A549 (cell line): ENCODE results near the gene SLC2A8. TPM values are rescaled to one million over a fixed set of nuclear protein-coding genes. Genes with fewer than 3 reads are reported as not detected.
A peak's percentile ranks its signal among the peaks of the same experiment; 100 is the strongest.

Experiments used
- ATAC-seq, 2 experiments: fragments of 200-7000 bp in 1 of 2; fragments of >200 bp in 1 of 2; cut with Nextera tagmentation in 1 of 2; cut with Tn5 transposase in 1 of 2; 3 replicates each; pipeline versions ENCODE4 v1.8.0 to v1.9.1; 2018 to 2020; ENCODE audit warnings: mild to moderate bottlenecking in 1 of 2, moderate library complexity in 1 of 2
- CTCF ChIA-PET: fragments of 300-600 bp; sonication (Branson Sonifier 250); formaldehyde crosslinking; extraction: SDS; loops from one replicate; lab custom pipeline; 2021; ENCODE audit warnings: antibody characterized with exemption, inconsistent platforms; lab: Yijun Ruan, JAX
- POLR2A ChIA-PET: fragments of 350-600 bp; formaldehyde crosslinking; extraction: SDS; loops from one replicate; lab custom pipeline; 2021; ENCODE audit warnings: antibody characterized with exemption, inconsistent platforms; lab: Yijun Ruan, JAX
- DNase-seq, 2 experiments: peaks; one replicate each; pipeline versions ENCODE4 v3.0.0 to v3.0.0-alpha.2; 2011 to 2016; ENCODE audit warnings: low read depth in 1 of 2, low spot score in 1 of 2
- FAIRE-seq: peaks from 2 replicates; lab custom pipeline; 2011; peaks lifted over from hg19 to GRCh38; lab: Jason Lieb, UNC
- H3K27ac ChIP-seq, 2 experiments: fragments of >200 bp; sonication (Bioruptor Twin); formaldehyde crosslinking; 3 replicates each; pipeline ENCODE4 v1.5.1; 2016 to 2017
- H3K4me1 ChIP-seq: fragments of >200 bp; sonication (Bioruptor Twin); formaldehyde crosslinking; 3 replicates; pipeline ENCODE4 v1.6.1; 2016
- H3K4me2 ChIP-seq: fragments of >200 bp; sonication (Bioruptor Twin); formaldehyde crosslinking; 3 replicates; pipeline ENCODE4 v1.6.1; 2016
- H3K4me3 ChIP-seq: fragments of >200 bp; sonication (Bioruptor Twin); formaldehyde crosslinking; 3 replicates; pipeline ENCODE4 v1.5.1; 2016
- H3K9me3 ChIP-seq: fragments of >200 bp; sonication (Bioruptor Twin); formaldehyde crosslinking; 3 replicates; pipeline ENCODE4 v1.6.1; 2016
- CBX8 ChIP-seq: fragments of 200-600 bp; sonication (generic); IDR thresholded peaks from 2 replicates; pipeline ENCODE4 v1.6.1; 2016
- CEBPB ChIP-seq, 2 experiments: fragments of >200 bp in 1 of 2; sonication (Bioruptor Twin) in 1 of 2; formaldehyde crosslinking in 1 of 2; IDR thresholded peaks; 2 replicates each; pipeline ENCODE4 v1.6.1; 2012 to 2016
- KDM5A ChIP-seq: fragments of 200-600 bp; sonication (generic); IDR thresholded peaks from 2 replicates; pipeline ENCODE4 v1.6.1; 2016; ENCODE audit warnings: antibody characterized with exemption, mild to moderate bottlenecking
- MAFK ChIP-seq: fragments of 450-650 bp; IDR thresholded peaks from 2 replicates; pipeline ENCODE4 v1.6.1; 2014; ENCODE audit not compliant: partially characterized antibody
- MYC ChIP-seq: IDR thresholded peaks from 2 replicates; pipeline ENCODE4 v1.6.1; 2012; ENCODE audit warnings: mild to moderate bottlenecking, inconsistent platforms, low read length, improper control_type of control experiment, borderline replicate concordance
- NPAS2 ChIP-seq: fragments of 250-450 bp; sonication (Bioruptor Pico); IDR thresholded peaks from 2 replicates; pipeline ENCODE4 v1.8.0; 2022; ENCODE audit warnings: mild to moderate bottlenecking, moderate library complexity, borderline replicate concordance
- POLR2A ChIP-seq: IDR thresholded peaks from 2 replicates; pipeline ENCODE4 v1.6.1; 2012; ENCODE audit warnings: mild to moderate bottlenecking, low read length
- POLR2AphosphoS2 ChIP-seq: conservative IDR thresholded peaks from 2 replicates; pipeline ENCODE4 v1.6.1; 2012; ENCODE audit warnings: low read length, improper control_type of control experiment, inconsistent platforms
- RARB ChIP-seq: fragments of 250-450 bp; sonication (Bioruptor Pico); IDR thresholded peaks from 2 replicates; pipeline ENCODE4 v1.8.0; 2021; ENCODE audit warnings: mild to moderate bottlenecking, moderate library complexity
- RCOR1 ChIP-seq: fragments of 150-350 bp; IDR thresholded peaks from 2 replicates; pipeline ENCODE4 v1.6.1; 2014; ENCODE audit warnings: antibody characterized with exemption, low read length, low read depth
- RNF2 ChIP-seq: fragments of 200-600 bp; sonication (generic); IDR thresholded peaks from 2 replicates; pipeline ENCODE4 v1.6.1; 2016; ENCODE audit warnings: low read depth, mild to moderate bottlenecking, antibody characterized with exemption, moderate library complexity, borderline replicate concordance
- SMC3 ChIP-seq: fragments of >200 bp; sonication (Bioruptor Twin); formaldehyde crosslinking; IDR thresholded peaks from 3 replicates; pipeline ENCODE4 v1.6.1; 2018; ENCODE audit warnings: inconsistent platforms
- TFCP2L1 ChIP-seq: fragments of 250-450 bp; sonication (Bioruptor Pico); IDR thresholded peaks from 2 replicates; pipeline ENCODE4 v1.5.0; 2021; ENCODE audit warnings: mild to moderate bottlenecking
- ZNF302 ChIP-seq: fragments of 250-450 bp; sonication (Bioruptor Pico); IDR thresholded peaks from 2 replicates; pipeline ENCODE4 v1.9.0; 2021; ENCODE audit warnings: inconsistent platforms, mild to moderate bottlenecking, moderate library complexity
- WGBS: methylation state at CpG from one replicate; pipeline ENCODE4 v1.1.6; 2017; ENCODE audit errors: missing lambda C conversion rate; 5-methylcytosine and 5-hydroxymethylcytosine counted together
- polyA plus RNA-seq, 4 experiments: library from polyadenylated mRNA; depleted of rRNA in 3 of 4; stranded (reverse); fragments of >200 nt; fragmentation: RNase III in 1 of 4; extraction: RNeasy Plus Mini Kit Qiagen cat#74134 plus additional on column Dnase treatment in 1 of 4; gene quantifications; 2 replicates in 3 of 4; 3 replicates in 1 of 4; pipeline ENCODE4 v1.2.3, GENCODE V29; 2011 to 2017
- TF ChIP-seq, protein P1 (sequence below): fragments of >200 bp; sonication (Bioruptor Twin); formaldehyde crosslinking; IDR thresholded peaks from 3 replicates; pipeline ENCODE4 v1.6.1; 2016
- TF ChIP-seq, protein P2 (sequence below): IDR thresholded peaks from 2 replicates; pipeline ENCODE4 v1.6.1; 2012
- TF ChIP-seq, protein P3 (sequence below): IDR thresholded peaks from 2 replicates; pipeline ENCODE4 v1.6.1; 2012; ENCODE audit warnings: low read depth, borderline replicate concordance
- TF ChIP-seq, protein P4 (sequence below): fragments of 450-650 bp; IDR thresholded peaks from 2 replicates; pipeline ENCODE4 v1.6.1; 2014; ENCODE audit warnings: antibody characterized with exemption
- TF ChIP-seq, protein P5 (sequence below): fragments of 200-600 bp; sonication (generic); IDR thresholded peaks from 2 replicates; pipeline ENCODE4 v1.6.1; 2016; ENCODE audit warnings: antibody characterized with exemption, mild to moderate bottlenecking, moderate library complexity

The SLC2A8 gene
- polyA plus RNA-seq, 2 of the 4 experiments (the other 2 are of a cell fraction), result 7.3 to 16.0 TPM

DNA sequence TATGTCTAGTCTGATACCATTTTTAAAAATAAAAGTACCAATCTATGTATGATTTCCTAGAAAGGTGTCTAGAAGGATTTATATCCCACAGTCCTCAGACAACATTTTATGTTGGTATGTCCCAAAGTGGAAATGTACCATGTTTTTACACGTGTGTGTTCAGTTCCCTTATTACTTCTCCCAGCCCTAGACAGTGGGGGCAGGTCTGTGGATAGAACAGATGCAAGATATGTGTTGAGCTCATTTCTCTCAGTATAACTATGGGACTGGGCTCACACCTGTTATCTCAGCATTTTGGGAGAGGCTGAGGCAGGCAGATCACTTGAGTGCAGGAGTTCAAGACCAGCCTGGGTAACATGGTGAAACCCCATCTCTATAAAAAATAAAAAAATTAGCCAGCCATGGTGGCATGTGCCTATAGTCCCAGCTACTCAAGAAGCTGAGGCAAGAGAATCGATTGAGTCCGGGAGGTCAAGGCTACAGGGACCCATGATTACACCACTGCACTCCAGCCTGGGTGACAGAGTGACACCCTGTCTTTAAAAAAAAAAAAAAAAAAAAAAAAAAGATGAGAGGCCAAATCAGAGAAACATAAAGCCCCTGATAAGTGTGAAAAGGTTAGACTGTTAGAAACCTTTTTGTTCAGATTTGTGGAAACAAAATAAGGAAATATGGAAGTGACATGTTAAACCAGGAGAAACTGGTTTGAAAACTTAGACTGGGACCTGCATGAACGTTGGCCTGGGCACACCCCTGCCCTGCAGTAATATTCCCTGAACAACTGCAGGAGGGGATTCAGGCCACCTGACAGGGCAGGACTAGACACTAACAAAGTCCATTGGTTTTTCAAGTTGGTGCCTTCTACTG lies 7.4 kb upstream of the SLC2A8 start:
- H3K27ac ChIP-seq, result peak overlapping the region; percentile 88 to 94
- WGBS, result 84% methylated on average over 4 of the region's 4 CpGs
- no peaks in the 10 kb centered on the region for H3K9me3 ChIP-seq
- no peak for ATAC-seq
- H3K4me1 ChIP-seq, result peaks cover 35% of the 10 kb centered on the region
- H3K4me3 ChIP-seq, result no peak overlapping the region
- H3K4me2 ChIP-seq, result peak overlapping the region; percentile 90
- TF ChIP-seq KDM5A (no peak), ZNF302 (CRISPR knock-in tag) (no peak), CEBPB (IDR thresholded peaks at IDR 0.05) (no peak), RCOR1 (no peak), MYC (no peak), POLR2AphosphoS2 (no peak), RARB (CRISPR knock-in tag) (no peak), RNF2 (no peak)
- TF ChIP-seq, protein P1, sequence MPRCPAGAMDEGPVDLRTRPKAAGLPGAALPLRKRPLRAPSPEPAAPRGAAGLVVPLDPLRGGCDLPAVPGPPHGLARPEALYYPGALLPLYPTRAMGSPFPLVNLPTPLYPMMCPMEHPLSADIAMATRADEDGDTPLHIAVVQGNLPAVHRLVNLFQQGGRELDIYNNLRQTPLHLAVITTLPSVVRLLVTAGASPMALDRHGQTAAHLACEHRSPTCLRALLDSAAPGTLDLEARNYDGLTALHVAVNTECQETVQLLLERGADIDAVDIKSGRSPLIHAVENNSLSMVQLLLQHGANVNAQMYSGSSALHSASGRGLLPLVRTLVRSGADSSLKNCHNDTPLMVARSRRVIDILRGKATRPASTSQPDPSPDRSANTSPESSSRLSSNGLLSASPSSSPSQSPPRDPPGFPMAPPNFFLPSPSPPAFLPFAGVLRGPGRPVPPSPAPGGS, result no peak
- TF ChIP-seq, protein P2, sequence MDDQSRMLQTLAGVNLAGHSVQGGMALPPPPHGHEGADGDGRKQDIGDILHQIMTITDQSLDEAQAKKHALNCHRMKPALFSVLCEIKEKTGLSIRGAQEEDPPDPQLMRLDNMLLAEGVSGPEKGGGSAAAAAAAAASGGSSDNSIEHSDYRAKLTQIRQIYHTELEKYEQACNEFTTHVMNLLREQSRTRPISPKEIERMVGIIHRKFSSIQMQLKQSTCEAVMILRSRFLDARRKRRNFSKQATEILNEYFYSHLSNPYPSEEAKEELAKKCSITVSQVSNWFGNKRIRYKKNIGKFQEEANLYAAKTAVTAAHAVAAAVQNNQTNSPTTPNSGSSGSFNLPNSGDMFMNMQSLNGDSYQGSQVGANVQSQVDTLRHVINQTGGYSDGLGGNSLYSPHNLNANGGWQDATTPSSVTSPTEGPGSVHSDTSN, result no peak
- TF ChIP-seq, all 56 proteins: peak for 0
- ChIA-PET POLR2A (interaction anchor here (0.7 kb wide), 1 partner anchor 475 kb away, joined by 4 read pairs; no protein-coding TSS in a partner anchor), CTCF (interaction anchor here (1.1 to 1.8 kb wide), 3 partner anchors 9 to 27 kb away, joined by 3 to 7 read pairs (median 7); no protein-coding TSS in a partner anchor)
- FAIRE-seq, result no peak
- DNase-seq, result no peak

DNA sequence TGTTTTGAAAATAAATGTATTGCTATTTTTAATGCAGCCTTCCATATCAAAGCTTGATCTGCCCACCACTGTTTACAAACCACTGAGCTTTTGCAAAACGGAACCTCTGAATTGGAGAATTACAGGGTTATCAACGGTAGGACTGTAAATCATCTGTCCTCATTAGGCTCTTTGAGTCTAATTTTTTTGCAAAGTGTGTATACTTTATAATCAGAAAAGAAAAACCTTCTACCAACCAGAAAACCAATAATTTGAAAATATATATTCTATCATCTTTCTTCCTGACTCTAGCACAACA lies 6.8 kb upstream of the SLC2A8 start:
- POLR2A ChIA-PET, result no interaction called here
- 79% methylated on average over 2 of the region's 2 CpGs for WGBS
- FAIRE-seq (no peak), ATAC-seq (no peak), DNase-seq (no peak)
- TF ChIP-seq TFCP2L1, result no peak
- TF ChIP-seq CBX8, result no peak
- no peak for TF ChIP-seq RNF2
- TF ChIP-seq, protein P3, sequence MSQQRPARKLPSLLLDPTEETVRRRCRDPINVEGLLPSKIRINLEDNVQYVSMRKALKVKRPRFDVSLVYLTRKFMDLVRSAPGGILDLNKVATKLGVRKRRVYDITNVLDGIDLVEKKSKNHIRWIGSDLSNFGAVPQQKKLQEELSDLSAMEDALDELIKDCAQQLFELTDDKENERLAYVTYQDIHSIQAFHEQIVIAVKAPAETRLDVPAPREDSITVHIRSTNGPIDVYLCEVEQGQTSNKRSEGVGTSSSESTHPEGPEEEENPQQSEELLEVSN, result no peak
- TF ChIP-seq CEBPB (IDR thresholded peaks at IDR 0.05), result no peak
- TF ChIP-seq, protein P4, sequence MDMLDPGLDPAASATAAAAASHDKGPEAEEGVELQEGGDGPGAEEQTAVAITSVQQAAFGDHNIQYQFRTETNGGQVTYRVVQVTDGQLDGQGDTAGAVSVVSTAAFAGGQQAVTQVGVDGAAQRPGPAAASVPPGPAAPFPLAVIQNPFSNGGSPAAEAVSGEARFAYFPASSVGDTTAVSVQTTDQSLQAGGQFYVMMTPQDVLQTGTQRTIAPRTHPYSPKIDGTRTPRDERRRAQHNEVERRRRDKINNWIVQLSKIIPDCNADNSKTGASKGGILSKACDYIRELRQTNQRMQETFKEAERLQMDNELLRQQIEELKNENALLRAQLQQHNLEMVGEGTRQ, result no peak
- no peak for TF ChIP-seq NPAS2 (CRISPR knock-in tag)
- no peak for TF ChIP-seq MAFK
- no peak for TF ChIP-seq SMC3
- TF ChIP-seq POLR2A, result no peak
- TF ChIP-seq, protein P5, sequence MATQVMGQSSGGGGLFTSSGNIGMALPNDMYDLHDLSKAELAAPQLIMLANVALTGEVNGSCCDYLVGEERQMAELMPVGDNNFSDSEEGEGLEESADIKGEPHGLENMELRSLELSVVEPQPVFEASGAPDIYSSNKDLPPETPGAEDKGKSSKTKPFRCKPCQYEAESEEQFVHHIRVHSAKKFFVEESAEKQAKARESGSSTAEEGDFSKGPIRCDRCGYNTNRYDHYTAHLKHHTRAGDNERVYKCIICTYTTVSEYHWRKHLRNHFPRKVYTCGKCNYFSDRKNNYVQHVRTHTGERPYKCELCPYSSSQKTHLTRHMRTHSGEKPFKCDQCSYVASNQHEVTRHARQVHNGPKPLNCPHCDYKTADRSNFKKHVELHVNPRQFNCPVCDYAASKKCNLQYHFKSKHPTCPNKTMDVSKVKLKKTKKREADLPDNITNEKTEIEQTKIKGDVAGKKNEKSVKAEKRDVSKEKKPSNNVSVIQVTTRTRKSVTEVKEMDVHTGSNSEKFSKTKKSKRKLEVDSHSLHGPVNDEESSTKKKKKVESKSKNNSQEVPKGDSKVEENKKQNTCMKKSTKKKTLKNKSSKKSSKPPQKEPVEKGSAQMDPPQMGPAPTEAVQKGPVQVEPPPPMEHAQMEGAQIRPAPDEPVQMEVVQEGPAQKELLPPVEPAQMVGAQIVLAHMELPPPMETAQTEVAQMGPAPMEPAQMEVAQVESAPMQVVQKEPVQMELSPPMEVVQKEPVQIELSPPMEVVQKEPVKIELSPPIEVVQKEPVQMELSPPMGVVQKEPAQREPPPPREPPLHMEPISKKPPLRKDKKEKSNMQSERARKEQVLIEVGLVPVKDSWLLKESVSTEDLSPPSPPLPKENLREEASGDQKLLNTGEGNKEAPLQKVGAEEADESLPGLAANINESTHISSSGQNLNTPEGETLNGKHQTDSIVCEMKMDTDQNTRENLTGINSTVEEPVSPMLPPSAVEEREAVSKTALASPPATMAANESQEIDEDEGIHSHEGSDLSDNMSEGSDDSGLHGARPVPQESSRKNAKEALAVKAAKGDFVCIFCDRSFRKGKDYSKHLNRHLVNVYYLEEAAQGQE, result no peak
- H3K4me1 ChIP-seq, result peaks cover 35% of the 10 kb centered on the region
- H3K27ac ChIP-seq, result peak overlapping the region; percentile 88 to 94; a peak in 5 of 6 replicates
- CTCF ChIA-PET, result interaction anchor here (1.1 kb wide), 1 partner anchor 25 kb away, joined by 3 read pairs; no protein-coding TSS in a partner anchor
- no peak overlapping the region for H3K4me2 ChIP-seq
- no peak overlapping the region for H3K4me3 ChIP-seq
- H3K9me3 ChIP-seq, result no peaks in the 10 kb centered on the region
